ENCODE data around the gene RHBDD2. TPM values are rescaled to one million over a fixed set of nuclear protein-coding genes. Genes with fewer than 3 reads are reported as not detected.

Gene RHBDD2
- polyA plus RNA-seq, 1 of the 3 experiments (the other 2 are of a cell fraction) = 77.6 TPM

DNA sequence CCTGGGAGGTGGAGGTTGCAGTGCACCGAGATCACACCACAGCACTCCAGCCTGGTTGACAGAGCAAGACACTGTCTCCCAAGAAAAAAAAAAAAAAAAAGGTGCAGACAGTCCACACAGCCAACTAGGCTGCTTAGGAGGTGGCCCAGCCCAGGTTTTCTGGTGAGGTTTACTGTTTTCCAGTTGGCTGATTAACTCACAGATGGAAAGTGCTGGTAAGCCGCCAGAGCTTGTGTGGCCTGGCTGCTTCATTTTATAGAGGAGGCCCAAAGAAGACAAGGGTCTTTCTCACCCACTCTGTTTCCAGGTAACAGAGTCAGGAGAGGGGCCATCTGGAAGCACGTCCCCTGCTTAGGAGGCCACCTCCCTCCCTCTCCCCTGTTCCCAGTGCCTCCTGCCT is 6.2 kb downstream of the RHBDD2 start (continued):
- TF ChIP-seq REST (IDR thresholded peaks at IDR 0.05; ENCODE audit: low read depth, low read length) (no peak), USF1 (IDR thresholded peaks at IDR 0.05; ENCODE audit: borderline replicate concordance, low read depth) (no peak), MEF2A (IDR thresholded peaks at IDR 0.05; ENCODE audit: borderline replicate concordance, low read depth) (no peak), RCOR1 (IDR thresholded peaks at IDR 0.05; ENCODE audit: low read length) (no peak), SIN3A (IDR thresholded peaks at IDR 0.05; ENCODE audit: borderline replicate concordance, low read depth, low read length) (no peak), NRF1 (IDR thresholded peaks at IDR 0.05; ENCODE audit: low read depth, low read length) (no peak)
- TF ChIP-seq, protein P1, sequence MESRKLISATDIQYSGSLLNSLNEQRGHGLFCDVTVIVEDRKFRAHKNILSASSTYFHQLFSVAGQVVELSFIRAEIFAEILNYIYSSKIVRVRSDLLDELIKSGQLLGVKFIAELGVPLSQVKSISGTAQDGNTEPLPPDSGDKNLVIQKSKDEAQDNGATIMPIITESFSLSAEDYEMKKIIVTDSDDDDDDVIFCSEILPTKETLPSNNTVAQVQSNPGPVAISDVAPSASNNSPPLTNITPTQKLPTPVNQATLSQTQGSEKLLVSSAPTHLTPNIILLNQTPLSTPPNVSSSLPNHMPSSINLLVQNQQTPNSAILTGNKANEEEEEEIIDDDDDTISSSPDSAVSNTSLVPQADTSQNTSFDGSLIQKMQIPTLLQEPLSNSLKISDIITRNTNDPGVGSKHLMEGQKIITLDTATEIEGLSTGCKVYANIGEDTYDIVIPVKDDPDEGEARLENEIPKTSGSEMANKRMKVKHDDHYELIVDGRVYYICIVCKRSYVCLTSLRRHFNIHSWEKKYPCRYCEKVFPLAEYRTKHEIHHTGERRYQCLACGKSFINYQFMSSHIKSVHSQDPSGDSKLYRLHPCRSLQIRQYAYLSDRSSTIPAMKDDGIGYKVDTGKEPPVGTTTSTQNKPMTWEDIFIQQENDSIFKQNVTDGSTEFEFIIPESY (IDR thresholded peaks at IDR 0.05; ENCODE audit: borderline replicate concordance, low read depth) = no peak

DNA sequence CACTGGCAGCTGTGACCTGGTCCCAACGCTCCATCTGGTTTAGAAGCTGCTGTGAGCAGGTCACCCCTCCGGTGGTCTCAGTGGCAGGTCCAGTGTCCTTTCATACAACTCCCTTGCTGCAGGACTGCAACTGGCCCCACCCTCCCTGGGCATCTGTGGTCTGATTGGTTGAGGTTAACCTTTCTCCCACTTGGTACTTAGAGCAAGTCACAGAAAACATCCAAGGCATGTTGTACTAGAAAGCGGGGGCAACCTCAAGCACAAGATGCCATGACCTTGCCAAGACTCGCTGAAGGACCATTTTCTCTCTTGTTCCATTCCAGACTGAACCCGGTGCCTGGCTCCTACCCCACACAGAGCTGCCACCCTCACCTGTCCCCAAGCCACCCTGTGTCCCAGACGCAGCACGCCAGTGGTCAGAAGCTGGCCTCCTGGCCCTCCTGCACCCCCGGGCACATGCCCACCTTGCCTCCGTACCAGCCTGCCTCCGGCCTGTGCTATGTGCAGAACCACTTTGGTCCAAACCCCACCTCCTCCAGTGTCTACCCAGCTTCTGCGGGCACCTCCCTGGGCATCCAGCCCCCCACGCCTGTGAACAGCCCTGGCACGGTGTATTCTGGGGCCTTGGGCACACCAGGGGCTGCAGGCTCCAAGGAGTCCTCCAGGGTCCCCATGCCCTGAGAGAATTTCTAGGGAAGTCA is 9.0 kb downstream of the RHBDD2 start:
- CTCF ChIA-PET = interaction anchor here (1.0 to 1.1 kb wide), 2 partner anchors 21 to 132 kb away, joined by 3 to 4 read pairs; no protein-coding TSS in a partner anchor
- no peaks in the 10 kb centered on the region for H3K9me3 ChIP-seq
- H3K4me3 ChIP-seq (ENCODE audit: low read depth in 2 of 2, low read length in 1 of 2) = no peak overlapping the region
- H3K79me2 ChIP-seq (ENCODE audit: insufficient read depth) = peaks cover 2% of the 10 kb centered on the region; the same call in 1 of the 2 replicates
- H4K20me1 ChIP-seq (ENCODE audit: insufficient read depth) = no peaks in the 10 kb centered on the region
- no peak overlapping the region for H3K4me2 ChIP-seq
- H3K27ac ChIP-seq (ENCODE audit: low read depth in 2 of 2, low read length in 1 of 2) = no peak overlapping the region
- no peak overlapping the region for H3K9ac ChIP-seq
- no peak for DNase-seq
- no peak overlapping the region for H2AFZ ChIP-seq (ENCODE audit: low read depth)
- H3K9me2 ChIP-seq = no peaks in the 10 kb centered on the region
- 97% methylated on average over 13 of the region's 13 CpGs for WGBS (ENCODE audit: low lambda C conversion rate)
- H3K4me1 ChIP-seq (ENCODE audit: control insufficient read depth in 1 of 2, insufficient read depth in 2 of 2, low read depth in 1 of 2, low read length in 1 of 2) = no peaks in the 10 kb centered on the region; a peak in 1 of 4 replicates
- peaks cover 35 to 48% of the 10 kb centered on the region in 2 experiments for H3K36me3 ChIP-seq (replicated peaks in 1 of 2; ENCODE audit: control insufficient read depth in 1 of 2, insufficient read depth in 2 of 2, low read length in 1 of 2)
- no peaks in the 10 kb centered on the region for H3K27me3 ChIP-seq (ENCODE audit: insufficient read depth)
- POLR2A ChIA-PET = interaction anchor here (1.2 kb wide), 1 partner anchor 27 kb away, joined by 3 read pairs; no protein-coding TSS in a partner anchor
- no peaks in the 10 kb centered on the region for H3F3A ChIP-seq (replicated peaks; ENCODE audit: insufficient read depth)
- TF ChIP-seq YY1 (IDR thresholded peaks at IDR 0.05; ENCODE audit: low read depth) (no peak), POLR2AphosphoS5 (IDR thresholded peaks at IDR 0.05; ENCODE audit: low read depth, low read length) (no peak), TEAD4 (IDR thresholded peaks at IDR 0.05; ENCODE audit: borderline replicate concordance, insufficient read depth) (no peak), RAD21 (IDR thresholded peaks at IDR 0.05; ENCODE audit: low read length) (no peak), MEF2A (IDR thresholded peaks at IDR 0.05; ENCODE audit: borderline replicate concordance, low read depth) (no peak), TCF12 (IDR thresholded peaks at IDR 0.05) (no peak), ELF1 (IDR thresholded peaks at IDR 0.05) (no peak), MAX (IDR thresholded peaks at IDR 0.05; ENCODE audit: low read depth) (no peak), IRF3 (IDR thresholded peaks at IDR 0.05; ENCODE audit: low read depth, low read length) (no peak), NRF1 (IDR thresholded peaks at IDR 0.05; ENCODE audit: low read depth, low read length) (no peak), TAF1 (IDR thresholded peaks at IDR 0.05; ENCODE audit: borderline replicate concordance, low read depth, low read length) (no peak), FOSL2 (IDR thresholded peaks at IDR 0.05; ENCODE audit: borderline replicate concordance, low read depth) (no peak), FOXJ3 (CRISPR knock-in tag; IDR thresholded peaks at IDR 0.05) (no peak)
- TF ChIP-seq, protein P2, sequence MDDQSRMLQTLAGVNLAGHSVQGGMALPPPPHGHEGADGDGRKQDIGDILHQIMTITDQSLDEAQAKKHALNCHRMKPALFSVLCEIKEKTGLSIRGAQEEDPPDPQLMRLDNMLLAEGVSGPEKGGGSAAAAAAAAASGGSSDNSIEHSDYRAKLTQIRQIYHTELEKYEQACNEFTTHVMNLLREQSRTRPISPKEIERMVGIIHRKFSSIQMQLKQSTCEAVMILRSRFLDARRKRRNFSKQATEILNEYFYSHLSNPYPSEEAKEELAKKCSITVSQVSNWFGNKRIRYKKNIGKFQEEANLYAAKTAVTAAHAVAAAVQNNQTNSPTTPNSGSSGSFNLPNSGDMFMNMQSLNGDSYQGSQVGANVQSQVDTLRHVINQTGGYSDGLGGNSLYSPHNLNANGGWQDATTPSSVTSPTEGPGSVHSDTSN (IDR thresholded peaks at IDR 0.05) = no peak
- TF ChIP-seq, protein P3, sequence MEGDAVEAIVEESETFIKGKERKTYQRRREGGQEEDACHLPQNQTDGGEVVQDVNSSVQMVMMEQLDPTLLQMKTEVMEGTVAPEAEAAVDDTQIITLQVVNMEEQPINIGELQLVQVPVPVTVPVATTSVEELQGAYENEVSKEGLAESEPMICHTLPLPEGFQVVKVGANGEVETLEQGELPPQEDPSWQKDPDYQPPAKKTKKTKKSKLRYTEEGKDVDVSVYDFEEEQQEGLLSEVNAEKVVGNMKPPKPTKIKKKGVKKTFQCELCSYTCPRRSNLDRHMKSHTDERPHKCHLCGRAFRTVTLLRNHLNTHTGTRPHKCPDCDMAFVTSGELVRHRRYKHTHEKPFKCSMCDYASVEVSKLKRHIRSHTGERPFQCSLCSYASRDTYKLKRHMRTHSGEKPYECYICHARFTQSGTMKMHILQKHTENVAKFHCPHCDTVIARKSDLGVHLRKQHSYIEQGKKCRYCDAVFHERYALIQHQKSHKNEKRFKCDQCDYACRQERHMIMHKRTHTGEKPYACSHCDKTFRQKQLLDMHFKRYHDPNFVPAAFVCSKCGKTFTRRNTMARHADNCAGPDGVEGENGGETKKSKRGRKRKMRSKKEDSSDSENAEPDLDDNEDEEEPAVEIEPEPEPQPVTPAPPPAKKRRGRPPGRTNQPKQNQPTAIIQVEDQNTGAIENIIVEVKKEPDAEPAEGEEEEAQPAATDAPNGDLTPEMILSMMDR (IDR thresholded peaks at IDR 0.05) = no peak
